Nephron (organoid): ENCODE measurements around the gene ABLIM2.
A peak's percentile ranks its signal among the peaks of the same experiment; 100 is the strongest.

ENCODE experiments used
- H3K27ac Mint-ChIP-seq, 3 experiments: 2 replicates each; pipeline ENCODE4 v1.8.0; 2020; ENCODE audit warnings: mixed read lengths in 3 of 3, mild to moderate bottlenecking in 2 of 3, moderate library complexity in 1 of 3
- H3K27me3 Mint-ChIP-seq: 2 replicates; pipeline ENCODE4 v1.8.0; 2021; ENCODE audit warnings: low read depth, mild to moderate bottlenecking, moderate library complexity, mixed read lengths
- H3K36me3 Mint-ChIP-seq: 2 replicates; pipeline ENCODE4 v1.8.0; 2020; ENCODE audit warnings: low read depth, mixed read lengths
- H3K4me1 Mint-ChIP-seq: 2 replicates; pipeline ENCODE4 v1.8.0; 2020; ENCODE audit warnings: mixed read lengths
- H3K4me3 Mint-ChIP-seq, 3 experiments: 2 replicates each; pipeline ENCODE4 v1.8.0; 2020; ENCODE audit warnings: mild to moderate bottlenecking in 3 of 3, mixed read lengths in 3 of 3, moderate library complexity in 2 of 3
- H3K9me3 Mint-ChIP-seq: 2 replicates; pipeline ENCODE4 v1.8.0; 2020; ENCODE audit warnings: mixed read lengths
- CTCF ChIP-seq, 3 experiments: fragments of 200-600 bp; sonication (generic); IDR thresholded peaks; one replicate each; pipeline ENCODE4 v1.5.0; 2021; ENCODE audit warnings: antibody characterized with exemption in 3 of 3; ENCODE audit not compliant: unreplicated experiment in 3 of 3

ABLIM2 gene

GRCh38 chr4:8164687-8165086, 6.1 kb upstream of the ABLIM2 start:
- no peak for TF ChIP-seq CTCF (IDR thresholded peaks at IDR 0.05; ENCODE audit: unreplicated experiment in 3 of 3)
- H3K36me3 Mint-ChIP-seq: no peaks in the 10 kb centered on the region
- peaks cover 11% of the 10 kb centered on the region for H3K9me3 Mint-ChIP-seq
- H3K27ac Mint-ChIP-seq: no peak overlapping the region
- H3K27me3 Mint-ChIP-seq: peaks cover 50% of the 10 kb centered on the region
- no peak overlapping the region for H3K4me3 Mint-ChIP-seq
- H3K4me1 Mint-ChIP-seq: peaks cover 7% of the 10 kb centered on the region

- Mint-ChIP-seq H3K9me3 (peaks cover 8% of the 10 kb centered on the region), H3K27me3 (peaks cover 49% of the 10 kb centered on the region), H3K4me3 (no peak overlapping the region), H3K4me1 (peaks cover 11% of the 10 kb centered on the region), H3K36me3 (no peaks in the 10 kb centered on the region), H3K27ac (no peak overlapping the region)
- TF ChIP-seq CTCF (IDR thresholded peaks at IDR 0.05; ENCODE audit: unreplicated experiment in 3 of 3): no peak
Observed at GRCh38 chr4:8164194-8164565, 5.6 kb upstream of the ABLIM2 start.

GRCh38 chr4:8163436-8164193, 5.0 kb upstream of the ABLIM2 start:
- TF ChIP-seq CTCF (IDR thresholded peaks at IDR 0.05; ENCODE audit: unreplicated experiment in 3 of 3): no peak
- peaks cover 53% of the 10 kb centered on the region for H3K27me3 Mint-ChIP-seq
- H3K9me3 Mint-ChIP-seq: peaks cover 8% of the 10 kb centered on the region
- no peak overlapping the region for H3K4me3 Mint-ChIP-seq
- no peaks in the 10 kb centered on the region for H3K36me3 Mint-ChIP-seq
- H3K4me1 Mint-ChIP-seq: peaks cover 16% of the 10 kb centered on the region
- no peak overlapping the region for H3K27ac Mint-ChIP-seq

- Mint-ChIP-seq H3K27me3 (peaks cover 53% of the 10 kb centered on the region), H3K36me3 (no peaks in the 10 kb centered on the region), H3K4me3 (no peak overlapping the region), H3K4me1 (peaks cover 16% of the 10 kb centered on the region), H3K9me3 (peaks cover 5% of the 10 kb centered on the region), H3K27ac (no peak overlapping the region)
- TF ChIP-seq CTCF (IDR thresholded peaks at IDR 0.05; ENCODE audit: unreplicated experiment in 3 of 3): no peak
Observed at GRCh38 chr4:8163026-8163425, 4.4 kb upstream of the ABLIM2 start.

- Mint-ChIP-seq H3K36me3 (no peaks in the 10 kb centered on the region), H3K27me3 (peaks cover 56% of the 10 kb centered on the region), H3K4me3 (no peak overlapping the region), H3K4me1 (peaks cover 16% of the 10 kb centered on the region), H3K9me3 (peaks cover 3% of the 10 kb centered on the region), H3K27ac (no peak overlapping the region)
- no peak for TF ChIP-seq CTCF (IDR thresholded peaks at IDR 0.05; ENCODE audit: unreplicated experiment in 3 of 3)
Observed at GRCh38 chr4:8162625-8163024, 4.0 kb upstream of the ABLIM2 start.

GRCh38 chr4:8160572-8160971, 2.0 kb upstream of the ABLIM2 start:
- no peak for TF ChIP-seq CTCF (IDR thresholded peaks at IDR 0.05; ENCODE audit: unreplicated experiment in 3 of 3)
- no peaks in the 10 kb centered on the region for H3K36me3 Mint-ChIP-seq
- H3K27me3 Mint-ChIP-seq: peaks cover 68% of the 10 kb centered on the region
- no peak overlapping the region for H3K27ac Mint-ChIP-seq
- peak overlapping the region; percentile 84 to 91 (median 86) for H3K4me3 Mint-ChIP-seq
- H3K4me1 Mint-ChIP-seq: peaks cover 16% of the 10 kb centered on the region
- no peaks in the 10 kb centered on the region for H3K9me3 Mint-ChIP-seq
